GM23338 (cell line): ENCODE data around the gene ILF2.

Experiments
- CREB1 ChIP-seq: fragments of 250-450 bp; sonication (Bioruptor Pico); IDR thresholded peaks from 2 replicates; pipeline ENCODE4 v1.5.0; 2020; ENCODE audit warnings: low read depth, mild to moderate bottlenecking, moderate library complexity
- EZH2 ChIP-seq: fragments of 200-600 bp; sonication (generic); IDR thresholded peaks from one replicate; pipeline ENCODE4 v1.8.0; 2017; ENCODE audit warnings: antibody characterized with exemption, mild to moderate bottlenecking, low read depth; ENCODE audit not compliant: unreplicated experiment
- EZH2phosphoT487 ChIP-seq: fragments of 200-600 bp; sonication (generic); IDR thresholded peaks from one replicate; pipeline ENCODE4 v1.8.1; 2018; ENCODE audit warnings: antibody characterized with exemption; ENCODE audit not compliant: unreplicated experiment
- JUNB ChIP-seq: IDR thresholded peaks from one replicate; pipeline ENCODE4 v1.6.1; 2016; ENCODE audit warnings: antibody characterized with exemption; ENCODE audit not compliant: unreplicated experiment
- NANOG ChIP-seq: IDR thresholded peaks from 2 replicates; pipeline ENCODE4 v1.6.1; 2016; ENCODE audit warnings: antibody characterized with exemption, borderline replicate concordance
- POLR2AphosphoS5 ChIP-seq: IDR thresholded peaks from 2 replicates; pipeline ENCODE4 v1.6.1; 2016; ENCODE audit warnings: antibody characterized with exemption, low read depth
- STAT1 ChIP-seq: IDR thresholded peaks from one replicate; pipeline ENCODE4 v1.6.1; 2016; ENCODE audit warnings: antibody characterized with exemption; ENCODE audit not compliant: unreplicated experiment
- TF ChIP-seq, protein P1 (sequence below), 2 experiments: fragments of 200-600 bp in 1 of 2; sonication (generic) in 1 of 2; conservative IDR thresholded peaks; 2 replicates each; pipeline versions ENCODE4 v1.5.1 to v1.6.1; 2016 to 2017; ENCODE audit warnings: antibody characterized with exemption in 2 of 2, low read depth in 2 of 2, mild to moderate bottlenecking in 2 of 2, moderate library complexity in 1 of 2
- TF ChIP-seq, protein P2 (sequence below): IDR thresholded peaks from one replicate; pipeline ENCODE4 v1.6.1; 2018; ENCODE audit warnings: antibody characterized with exemption; ENCODE audit not compliant: unreplicated experiment
- TF ChIP-seq, protein P3 (sequence below): fragments of 250-450 bp; sonication (Bioruptor Pico); IDR thresholded peaks from 2 replicates; pipeline ENCODE4 v1.5.0; 2020; ENCODE audit warnings: mild to moderate bottlenecking, moderate library complexity
- TF ChIP-seq, protein P4 (sequence below): IDR thresholded peaks from 2 replicates; pipeline ENCODE4 v1.6.1; 2016; ENCODE audit warnings: antibody characterized with exemption

DNA sequence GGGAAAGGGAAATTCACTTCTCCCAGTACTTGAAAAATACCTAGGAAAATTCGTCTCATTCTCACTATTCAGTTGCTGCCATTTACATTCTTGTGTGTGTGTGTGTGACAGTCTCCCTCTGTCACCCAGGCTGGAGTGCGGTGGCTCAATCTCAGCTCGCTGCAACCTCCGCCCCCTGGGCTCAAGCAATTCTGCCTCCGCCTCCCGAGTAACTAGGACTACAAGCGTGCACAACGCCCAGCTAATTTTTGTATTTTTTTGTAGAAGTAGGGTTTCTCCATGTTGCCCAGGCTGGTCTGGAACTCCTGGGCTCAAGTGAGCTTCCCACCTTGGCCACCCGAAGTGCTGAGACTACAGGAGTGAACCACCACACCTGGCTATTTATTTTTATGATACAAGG is 11.1 kb downstream of the ILF2 start:
- TF ChIP-seq, protein P1, sequence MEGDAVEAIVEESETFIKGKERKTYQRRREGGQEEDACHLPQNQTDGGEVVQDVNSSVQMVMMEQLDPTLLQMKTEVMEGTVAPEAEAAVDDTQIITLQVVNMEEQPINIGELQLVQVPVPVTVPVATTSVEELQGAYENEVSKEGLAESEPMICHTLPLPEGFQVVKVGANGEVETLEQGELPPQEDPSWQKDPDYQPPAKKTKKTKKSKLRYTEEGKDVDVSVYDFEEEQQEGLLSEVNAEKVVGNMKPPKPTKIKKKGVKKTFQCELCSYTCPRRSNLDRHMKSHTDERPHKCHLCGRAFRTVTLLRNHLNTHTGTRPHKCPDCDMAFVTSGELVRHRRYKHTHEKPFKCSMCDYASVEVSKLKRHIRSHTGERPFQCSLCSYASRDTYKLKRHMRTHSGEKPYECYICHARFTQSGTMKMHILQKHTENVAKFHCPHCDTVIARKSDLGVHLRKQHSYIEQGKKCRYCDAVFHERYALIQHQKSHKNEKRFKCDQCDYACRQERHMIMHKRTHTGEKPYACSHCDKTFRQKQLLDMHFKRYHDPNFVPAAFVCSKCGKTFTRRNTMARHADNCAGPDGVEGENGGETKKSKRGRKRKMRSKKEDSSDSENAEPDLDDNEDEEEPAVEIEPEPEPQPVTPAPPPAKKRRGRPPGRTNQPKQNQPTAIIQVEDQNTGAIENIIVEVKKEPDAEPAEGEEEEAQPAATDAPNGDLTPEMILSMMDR (conservative IDR thresholded peaks at IDR 0.05; ENCODE audit: low read depth in 2 of 2) = no peak
- TF ChIP-seq EZH2 (no peak), EZH2phosphoT487 (no peak), POLR2AphosphoS5 (no peak), JUNB (no peak), CREB1 (no peak), STAT1 (no peak), NANOG (no peak)
- TF ChIP-seq, protein P2, sequence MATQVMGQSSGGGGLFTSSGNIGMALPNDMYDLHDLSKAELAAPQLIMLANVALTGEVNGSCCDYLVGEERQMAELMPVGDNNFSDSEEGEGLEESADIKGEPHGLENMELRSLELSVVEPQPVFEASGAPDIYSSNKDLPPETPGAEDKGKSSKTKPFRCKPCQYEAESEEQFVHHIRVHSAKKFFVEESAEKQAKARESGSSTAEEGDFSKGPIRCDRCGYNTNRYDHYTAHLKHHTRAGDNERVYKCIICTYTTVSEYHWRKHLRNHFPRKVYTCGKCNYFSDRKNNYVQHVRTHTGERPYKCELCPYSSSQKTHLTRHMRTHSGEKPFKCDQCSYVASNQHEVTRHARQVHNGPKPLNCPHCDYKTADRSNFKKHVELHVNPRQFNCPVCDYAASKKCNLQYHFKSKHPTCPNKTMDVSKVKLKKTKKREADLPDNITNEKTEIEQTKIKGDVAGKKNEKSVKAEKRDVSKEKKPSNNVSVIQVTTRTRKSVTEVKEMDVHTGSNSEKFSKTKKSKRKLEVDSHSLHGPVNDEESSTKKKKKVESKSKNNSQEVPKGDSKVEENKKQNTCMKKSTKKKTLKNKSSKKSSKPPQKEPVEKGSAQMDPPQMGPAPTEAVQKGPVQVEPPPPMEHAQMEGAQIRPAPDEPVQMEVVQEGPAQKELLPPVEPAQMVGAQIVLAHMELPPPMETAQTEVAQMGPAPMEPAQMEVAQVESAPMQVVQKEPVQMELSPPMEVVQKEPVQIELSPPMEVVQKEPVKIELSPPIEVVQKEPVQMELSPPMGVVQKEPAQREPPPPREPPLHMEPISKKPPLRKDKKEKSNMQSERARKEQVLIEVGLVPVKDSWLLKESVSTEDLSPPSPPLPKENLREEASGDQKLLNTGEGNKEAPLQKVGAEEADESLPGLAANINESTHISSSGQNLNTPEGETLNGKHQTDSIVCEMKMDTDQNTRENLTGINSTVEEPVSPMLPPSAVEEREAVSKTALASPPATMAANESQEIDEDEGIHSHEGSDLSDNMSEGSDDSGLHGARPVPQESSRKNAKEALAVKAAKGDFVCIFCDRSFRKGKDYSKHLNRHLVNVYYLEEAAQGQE = no peak
- TF ChIP-seq, protein P3, sequence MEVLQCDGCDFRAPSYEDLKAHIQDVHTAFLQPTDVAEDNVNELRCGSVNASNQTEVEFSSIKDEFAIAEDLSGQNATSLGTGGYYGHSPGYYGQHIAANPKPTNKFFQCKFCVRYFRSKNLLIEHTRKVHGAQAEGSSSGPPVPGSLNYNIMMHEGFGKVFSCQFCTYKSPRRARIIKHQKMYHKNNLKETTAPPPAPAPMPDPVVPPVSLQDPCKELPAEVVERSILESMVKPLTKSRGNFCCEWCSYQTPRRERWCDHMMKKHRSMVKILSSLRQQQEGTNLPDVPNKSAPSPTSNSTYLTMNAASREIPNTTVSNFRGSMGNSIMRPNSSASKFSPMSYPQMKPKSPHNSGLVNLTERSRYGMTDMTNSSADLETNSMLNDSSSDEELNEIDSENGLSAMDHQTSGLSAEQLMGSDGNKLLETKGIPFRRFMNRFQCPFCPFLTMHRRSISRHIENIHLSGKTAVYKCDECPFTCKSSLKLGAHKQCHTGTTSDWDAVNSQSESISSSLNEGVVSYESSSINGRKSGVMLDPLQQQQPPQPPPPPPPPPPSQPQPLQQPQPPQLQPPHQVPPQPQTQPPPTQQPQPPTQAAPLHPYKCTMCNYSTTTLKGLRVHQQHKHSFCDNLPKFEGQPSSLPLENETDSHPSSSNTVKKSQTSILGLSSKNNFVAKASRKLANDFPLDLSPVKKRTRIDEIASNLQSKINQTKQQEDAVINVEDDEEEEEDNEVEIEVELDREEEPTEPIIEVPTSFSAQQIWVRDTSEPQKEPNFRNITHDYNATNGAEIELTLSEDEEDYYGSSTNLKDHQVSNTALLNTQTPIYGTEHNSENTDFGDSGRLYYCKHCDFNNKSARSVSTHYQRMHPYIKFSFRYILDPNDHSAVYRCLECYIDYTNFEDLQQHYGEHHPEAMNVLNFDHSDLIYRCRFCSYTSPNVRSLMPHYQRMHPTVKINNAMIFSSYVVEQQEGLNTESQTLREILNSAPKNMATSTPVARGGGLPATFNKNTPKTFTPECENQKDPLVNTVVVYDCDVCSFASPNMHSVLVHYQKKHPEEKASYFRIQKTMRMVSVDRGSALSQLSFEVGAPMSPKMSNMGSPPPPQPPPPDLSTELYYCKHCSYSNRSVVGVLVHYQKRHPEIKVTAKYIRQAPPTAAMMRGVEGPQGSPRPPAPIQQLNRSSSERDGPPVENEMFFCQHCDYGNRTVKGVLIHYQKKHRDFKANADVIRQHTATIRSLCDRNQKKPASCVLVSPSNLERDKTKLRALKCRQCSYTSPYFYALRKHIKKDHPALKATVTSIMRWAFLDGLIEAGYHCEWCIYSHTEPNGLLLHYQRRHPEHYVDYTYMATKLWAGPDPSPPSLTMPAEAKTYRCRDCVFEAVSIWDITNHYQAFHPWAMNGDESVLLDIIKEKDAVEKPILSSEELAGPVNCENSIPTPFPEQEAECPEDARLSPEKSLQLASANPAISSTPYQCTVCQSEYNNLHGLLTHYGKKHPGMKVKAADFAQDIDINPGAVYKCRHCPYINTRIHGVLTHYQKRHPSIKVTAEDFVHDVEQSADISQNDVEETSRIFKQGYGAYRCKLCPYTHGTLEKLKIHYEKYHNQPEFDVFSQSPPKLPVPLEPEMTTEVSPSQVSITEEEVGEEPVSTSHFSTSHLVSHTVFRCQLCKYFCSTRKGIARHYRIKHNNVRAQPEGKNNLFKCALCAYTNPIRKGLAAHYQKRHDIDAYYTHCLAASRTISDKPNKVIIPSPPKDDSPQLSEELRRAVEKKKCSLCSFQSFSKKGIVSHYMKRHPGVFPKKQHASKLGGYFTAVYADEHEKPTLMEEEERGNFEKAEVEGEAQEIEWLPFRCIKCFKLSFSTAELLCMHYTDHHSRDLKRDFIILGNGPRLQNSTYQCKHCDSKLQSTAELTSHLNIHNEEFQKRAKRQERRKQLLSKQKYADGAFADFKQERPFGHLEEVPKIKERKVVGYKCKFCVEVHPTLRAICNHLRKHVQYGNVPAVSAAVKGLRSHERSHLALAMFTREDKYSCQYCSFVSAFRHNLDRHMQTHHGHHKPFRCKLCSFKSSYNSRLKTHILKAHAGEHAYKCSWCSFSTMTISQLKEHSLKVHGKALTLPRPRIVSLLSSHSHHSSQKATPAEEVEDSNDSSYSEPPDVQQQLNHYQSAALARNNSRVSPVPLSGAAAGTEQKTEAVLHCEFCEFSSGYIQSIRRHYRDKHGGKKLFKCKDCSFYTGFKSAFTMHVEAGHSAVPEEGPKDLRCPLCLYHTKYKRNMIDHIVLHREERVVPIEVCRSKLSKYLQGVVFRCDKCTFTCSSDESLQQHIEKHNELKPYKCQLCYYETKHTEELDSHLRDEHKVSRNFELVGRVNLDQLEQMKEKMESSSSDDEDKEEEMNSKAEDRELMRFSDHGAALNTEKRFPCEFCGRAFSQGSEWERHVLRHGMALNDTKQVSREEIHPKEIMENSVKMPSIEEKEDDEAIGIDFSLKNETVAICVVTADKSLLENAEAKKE = no peak
- TF ChIP-seq, protein P4, sequence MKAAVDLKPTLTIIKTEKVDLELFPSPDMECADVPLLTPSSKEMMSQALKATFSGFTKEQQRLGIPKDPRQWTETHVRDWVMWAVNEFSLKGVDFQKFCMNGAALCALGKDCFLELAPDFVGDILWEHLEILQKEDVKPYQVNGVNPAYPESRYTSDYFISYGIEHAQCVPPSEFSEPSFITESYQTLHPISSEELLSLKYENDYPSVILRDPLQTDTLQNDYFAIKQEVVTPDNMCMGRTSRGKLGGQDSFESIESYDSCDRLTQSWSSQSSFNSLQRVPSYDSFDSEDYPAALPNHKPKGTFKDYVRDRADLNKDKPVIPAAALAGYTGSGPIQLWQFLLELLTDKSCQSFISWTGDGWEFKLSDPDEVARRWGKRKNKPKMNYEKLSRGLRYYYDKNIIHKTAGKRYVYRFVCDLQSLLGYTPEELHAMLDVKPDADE = no peak
